HEK293 (cell line): Measurements from ENCODE around the gene BTBD10.

Source experiments
- CTCF ChIA-PET: fragments of 350-600 bp; formaldehyde crosslinking; extraction: SDS; loops from one replicate; lab custom pipeline; 2021; ENCODE audit warnings: antibody characterized with exemption; lab: Yijun Ruan, JAX
- POLR2A ChIA-PET: fragments of 300-600 bp; formaldehyde crosslinking; extraction: SDS; loops from one replicate; lab custom pipeline; 2020; ENCODE audit warnings: antibody characterized with exemption, inconsistent platforms; lab: Yijun Ruan, JAX
- H3K27ac ChIP-seq: fragments of 200-500 bp; sonication (Bioruptor generic); 2 replicates; pipeline ENCODE4 v1.5.1; 2014; ENCODE audit warnings: low read depth, low read length, control low read depth, inconsistent platforms; ENCODE audit errors: extremely low read depth
- H3K36me3 ChIP-seq, 2 experiments: fragments of 200-500 bp in 1 of 2; sonication (Bioruptor generic) in 1 of 2; 1 replicate in 1 of 2; 2 replicates in 1 of 2; pipeline ENCODE4 v1.5.1; 2014 to 2017; ENCODE audit warnings: inconsistent platforms in 2 of 2, low read length in 2 of 2; ENCODE audit not compliant: control insufficient read depth in 2 of 2, insufficient read depth in 1 of 2
- H3K4me1 ChIP-seq: fragments of 200-500 bp; sonication (Bioruptor generic); 2 replicates; pipeline ENCODE4 v1.5.1; 2014; ENCODE audit warnings: mild to moderate bottlenecking, low read length, inconsistent platforms; ENCODE audit not compliant: control insufficient read depth, insufficient read depth
- H3K4me3 ChIP-seq: 2 replicates; pipeline ENCODE4 v1.5.1; 2011; ENCODE audit warnings: low read depth, mild to moderate bottlenecking, control low read depth, low read length, moderate library complexity
- H3K9me3 ChIP-seq: fragments of 200-500 bp; sonication (Bioruptor generic); 2 replicates; pipeline ENCODE4 v1.5.1; 2014; ENCODE audit warnings: low read depth, low read length, inconsistent platforms; ENCODE audit not compliant: control insufficient read depth, insufficient read depth
- AEBP2 ChIP-seq: fragments of 450-650 bp; formaldehyde crosslinking; IDR thresholded peaks from 2 replicates; pipeline ENCODE4 v1.5.1; 2016; ENCODE audit warnings: missing biosample characterization, missing genetic modification characterization, borderline replicate concordance
- EGR2 ChIP-seq: fragments of 450-650 bp; formaldehyde crosslinking; IDR thresholded peaks from 2 replicates; pipeline ENCODE4 v1.5.1; 2016; ENCODE audit warnings: low read depth, missing biosample characterization, missing genetic modification characterization
- HIC1 ChIP-seq: fragments of 450-650 bp; formaldehyde crosslinking; IDR thresholded peaks from 2 replicates; pipeline ENCODE4 v1.5.1; 2016; ENCODE audit warnings: missing biosample characterization, missing genetic modification characterization
- KLF1 ChIP-seq: fragments of 450-650 bp; formaldehyde crosslinking; IDR thresholded peaks from 2 replicates; pipeline ENCODE4 v1.5.1; 2016; ENCODE audit warnings: missing biosample characterization, missing genetic modification characterization
- KLF16 ChIP-seq: fragments of 450-650 bp; formaldehyde crosslinking; IDR thresholded peaks from 2 replicates; pipeline ENCODE4 v1.5.1; 2017; ENCODE audit warnings: missing biosample characterization, missing genetic modification characterization
- PRDM10 ChIP-seq: fragments of 450-650 bp; formaldehyde crosslinking; IDR thresholded peaks from 2 replicates; pipeline ENCODE4 v1.5.1; 2016; ENCODE audit warnings: missing biosample characterization, missing genetic modification characterization
- SP2 ChIP-seq: fragments of 450-650 bp; formaldehyde crosslinking; IDR thresholded peaks from 2 replicates; pipeline ENCODE4 v1.5.1; 2016; ENCODE audit warnings: missing biosample characterization, missing genetic modification characterization
- SP7 ChIP-seq: fragments of 450-650 bp; formaldehyde crosslinking; IDR thresholded peaks from 2 replicates; pipeline ENCODE4 v1.5.1; 2016; ENCODE audit warnings: missing biosample characterization, missing genetic modification characterization
- TRIM28 ChIP-seq: IDR thresholded peaks from 2 replicates; pipeline ENCODE4 v1.6.1; 2011; ENCODE audit warnings: low read length, control low read depth, borderline replicate concordance
- TSHZ1 ChIP-seq: fragments of 450-650 bp; formaldehyde crosslinking; IDR thresholded peaks from 2 replicates; pipeline ENCODE4 v1.5.1; 2016; ENCODE audit warnings: missing biosample characterization, missing genetic modification characterization, borderline replicate concordance
- ZNF19 ChIP-seq: fragments of 450-650 bp; formaldehyde crosslinking; IDR thresholded peaks from 2 replicates; pipeline ENCODE4; 2016; ENCODE audit warnings: missing biosample characterization, missing genetic modification characterization, low read depth
- ZNF366 ChIP-seq: fragments of 450-650 bp; formaldehyde crosslinking; conservative IDR thresholded peaks from 2 replicates; pipeline ENCODE4 v1.5.1; 2016; ENCODE audit warnings: missing biosample characterization, missing genetic modification characterization
- ZNF473 ChIP-seq: fragments of 450-650 bp; formaldehyde crosslinking; IDR thresholded peaks from 2 replicates; pipeline ENCODE4 v1.5.1; 2017; ENCODE audit warnings: missing biosample characterization, missing genetic modification characterization
- ZNF561 ChIP-seq: fragments of 450-650 bp; IDR thresholded peaks from 2 replicates; pipeline ENCODE4 v1.5.1; 2018; ENCODE audit warnings: missing biosample characterization, missing genetic modification characterization, borderline replicate concordance
- ZNF623 ChIP-seq: fragments of 450-650 bp; formaldehyde crosslinking; IDR thresholded peaks from 2 replicates; pipeline ENCODE4 v1.5.1; 2016; ENCODE audit warnings: missing biosample characterization, missing genetic modification characterization
- ZNF624 ChIP-seq: fragments of 450-650 bp; formaldehyde crosslinking; IDR thresholded peaks from 2 replicates; pipeline ENCODE4 v1.5.1; 2017; ENCODE audit warnings: missing biosample characterization, missing genetic modification characterization
- ZNF692 ChIP-seq: fragments of 450-650 bp; formaldehyde crosslinking; IDR thresholded peaks from 2 replicates; pipeline ENCODE4 v1.5.1; 2016; ENCODE audit warnings: missing biosample characterization, missing genetic modification characterization

Gene BTBD10

GRCh38 chr11:13462311-13462900, 616 bp downstream of the BTBD10 start (continued):
- TF ChIP-seq TRIM28 (no peak), AEBP2 (no peak), SP7 (no peak), KLF16 (tag by site-specific recombination) (no peak), PRDM10 (tag by site-specific recombination) (peak; percentile 35; the same call in 1 of the 2 replicates), TSHZ1 (no peak), ZNF624 (tag by site-specific recombination) (no peak)

GRCh38 chr11:13461291-13461690, 1.7 kb downstream of the BTBD10 start:
- H3K27ac ChIP-seq = no peak overlapping the region
- CTCF ChIA-PET = interaction anchor here (0.6 to 0.9 kb wide), 2 partner anchors 49 to 125 kb away, joined by 3 read pairs; no protein-coding TSS in a partner anchor
- no peaks in the 10 kb centered on the region for H3K4me1 ChIP-seq
- no peak overlapping the region for H3K4me3 ChIP-seq
- H3K36me3 ChIP-seq = peaks cover 0 to 5% of the 10 kb centered on the region in 2 experiments; a peak in 1 of 3 replicates
- H3K9me3 ChIP-seq = no peaks in the 10 kb centered on the region
- no peak for TF ChIP-seq TRIM28
- TF ChIP-seq EGR2 = no peak
- no peak for TF ChIP-seq KLF1
- TF ChIP-seq, all 188 proteins: peak for 0
- POLR2A ChIA-PET = interaction anchor here (0.7 kb wide), 1 partner anchor 18 kb away, joined by 3 read pairs; no protein-coding TSS in a partner anchor

GRCh38 chr11:13450832-13451397, 12.1 kb downstream of the BTBD10 start:
- POLR2A ChIA-PET = interaction anchor here (1.9 kb wide), 1 partner anchor 12 kb away, joined by 7 read pairs; the partner anchor contains the start of gene BTBD10
- Histone ChIP-seq H3K36me3 (no peaks in the 10 kb centered on the region), H3K4me1 (no peaks in the 10 kb centered on the region), H3K27ac (no peak overlapping the region), H3K9me3 (no peaks in the 10 kb centered on the region)
- CTCF ChIA-PET = interaction anchor here (1.3 kb wide), 1 partner anchor 115 kb away, joined by 3 read pairs; no protein-coding TSS in a partner anchor
- TF ChIP-seq ZNF19 (tag by site-specific recombination) (no peak), ZNF692 (no peak), ZNF473 (tag by site-specific recombination) (no peak), ZNF561 (tag by site-specific recombination) (no peak), HIC1 (tag by site-specific recombination) (no peak), ZNF366 (tag by site-specific recombination) (no peak), ZNF623 (tag by site-specific recombination) (no peak), SP2 (tag by site-specific recombination) (no peak)
- TF ChIP-seq, all 188 proteins: peak for 0
- H3K4me3 ChIP-seq = no peak overlapping the region
